A549 (cell line): ENCODE data around the gene PMS1.

Experiments used
- EP300 ChIP-seq, 2 experiments: fragments of >200 bp; sonication (Bioruptor Twin); formaldehyde crosslinking; IDR thresholded peaks; 2 replicates in 1 of 2; 3 replicates in 1 of 2; pipeline ENCODE4 v1.6.1; 2016 to 2017
- POLR2A ChIP-seq: IDR thresholded peaks from 2 replicates; pipeline ENCODE4 v1.6.1; 2012; ENCODE audit warnings: mild to moderate bottlenecking, low read length
- POLR2AphosphoS2 ChIP-seq: conservative IDR thresholded peaks from 2 replicates; pipeline ENCODE4 v1.6.1; 2012; ENCODE audit warnings: low read length, improper control_type of control experiment, inconsistent platforms
- TF ChIP-seq, protein P1 (sequence below): fragments of >200 bp; sonication (Bioruptor Twin); formaldehyde crosslinking; IDR thresholded peaks from 3 replicates; pipeline ENCODE4 v1.5.1; 2016

DNA sequence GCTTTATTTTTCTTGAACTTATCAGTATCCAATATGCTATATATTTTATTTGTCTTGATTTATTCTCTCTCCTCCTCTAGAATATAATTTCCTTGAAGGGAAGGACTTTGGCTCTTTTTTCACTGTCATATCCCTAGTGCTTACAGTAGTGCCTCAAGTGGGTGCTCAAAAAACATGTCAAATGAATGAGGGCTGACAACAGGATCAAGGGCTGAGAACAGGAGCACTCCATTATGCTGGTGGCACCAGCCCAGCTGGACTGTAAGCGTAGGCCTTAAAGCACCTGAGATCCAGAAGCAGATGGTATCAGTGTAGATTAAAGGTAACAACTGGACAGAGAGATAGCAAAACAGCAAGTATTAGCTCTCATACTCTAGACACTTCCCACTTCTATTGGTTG lies 46.3 kb downstream of the PMS1 start:
- no peak for TF ChIP-seq POLR2A
- TF ChIP-seq, protein P1, sequence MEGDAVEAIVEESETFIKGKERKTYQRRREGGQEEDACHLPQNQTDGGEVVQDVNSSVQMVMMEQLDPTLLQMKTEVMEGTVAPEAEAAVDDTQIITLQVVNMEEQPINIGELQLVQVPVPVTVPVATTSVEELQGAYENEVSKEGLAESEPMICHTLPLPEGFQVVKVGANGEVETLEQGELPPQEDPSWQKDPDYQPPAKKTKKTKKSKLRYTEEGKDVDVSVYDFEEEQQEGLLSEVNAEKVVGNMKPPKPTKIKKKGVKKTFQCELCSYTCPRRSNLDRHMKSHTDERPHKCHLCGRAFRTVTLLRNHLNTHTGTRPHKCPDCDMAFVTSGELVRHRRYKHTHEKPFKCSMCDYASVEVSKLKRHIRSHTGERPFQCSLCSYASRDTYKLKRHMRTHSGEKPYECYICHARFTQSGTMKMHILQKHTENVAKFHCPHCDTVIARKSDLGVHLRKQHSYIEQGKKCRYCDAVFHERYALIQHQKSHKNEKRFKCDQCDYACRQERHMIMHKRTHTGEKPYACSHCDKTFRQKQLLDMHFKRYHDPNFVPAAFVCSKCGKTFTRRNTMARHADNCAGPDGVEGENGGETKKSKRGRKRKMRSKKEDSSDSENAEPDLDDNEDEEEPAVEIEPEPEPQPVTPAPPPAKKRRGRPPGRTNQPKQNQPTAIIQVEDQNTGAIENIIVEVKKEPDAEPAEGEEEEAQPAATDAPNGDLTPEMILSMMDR = no peak
- TF ChIP-seq POLR2AphosphoS2 = no peak
- TF ChIP-seq EP300 (IDR thresholded peaks at IDR 0.05) = no peak
